H9 (cell line): Measurements from ENCODE around the gene AKAP17A. TPM values are rescaled to one million over a fixed set of nuclear protein-coding genes. Genes with fewer than 3 reads are reported as not detected.

ENCODE experiments used
- DNase-seq: peaks from one replicate; pipeline ENCODE4 v3.0.0-alpha.2; 2017
- H2AFZ ChIP-seq: one replicate; pipeline ENCODE4 v1.6.1; 2013; ENCODE audit warnings: mild to moderate bottlenecking, low read length, control low read depth, moderate library complexity
- H2AK5ac ChIP-seq: 2 replicates; pipeline ENCODE4 v1.6.1; 2013; ENCODE audit warnings: low read length, control low read depth, mixed read lengths; ENCODE audit not compliant: insufficient read length
- H2BK120ac ChIP-seq: one replicate; pipeline ENCODE4 v1.6.1; 2013; ENCODE audit warnings: low read depth, mild to moderate bottlenecking, low read length, control low read depth, inconsistent platforms; ENCODE audit not compliant: poor library complexity, severe bottlenecking
- H2BK12ac ChIP-seq: 2 replicates; pipeline ENCODE4 v1.6.1; 2013; ENCODE audit warnings: low read length, control low read depth, mixed read lengths, low read depth; ENCODE audit not compliant: insufficient read length
- H2BK15ac ChIP-seq: 2 replicates; pipeline ENCODE4 v1.6.1; 2013; ENCODE audit warnings: low read depth, low read length, control low read depth
- H2BK20ac ChIP-seq: one replicate; pipeline ENCODE4 v1.6.1; 2013; ENCODE audit warnings: low read depth, mild to moderate bottlenecking, low read length, control low read depth, inconsistent platforms; ENCODE audit not compliant: poor library complexity, severe bottlenecking
- H2BK5ac ChIP-seq: 2 replicates; pipeline ENCODE4 v1.6.1; 2013; ENCODE audit warnings: low read length, control low read depth, mixed read lengths; ENCODE audit not compliant: insufficient read length
- H3K14ac ChIP-seq: 2 replicates; pipeline ENCODE4 v1.6.1; 2013; ENCODE audit warnings: low read length, control low read depth; ENCODE audit not compliant: insufficient read depth
- H3K18ac ChIP-seq: 2 replicates; pipeline ENCODE4 v1.6.1; 2013; ENCODE audit warnings: low read depth, mild to moderate bottlenecking, mixed read lengths, low read length, control low read depth; ENCODE audit not compliant: insufficient read length
- H3K23ac ChIP-seq: 2 replicates; pipeline ENCODE4 v1.6.1; 2013; ENCODE audit warnings: low read length, control low read depth, mixed read lengths, low read depth; ENCODE audit not compliant: insufficient read length
- H3K23me2 ChIP-seq: 2 replicates; pipeline ENCODE4 v1.6.1; 2013; ENCODE audit warnings: low read depth, mild to moderate bottlenecking, mixed read lengths, low read length, control low read depth; ENCODE audit not compliant: insufficient read length, poor library complexity, severe bottlenecking
- H3K27ac ChIP-seq: 2 replicates; pipeline ENCODE4 v1.5.1; 2013; ENCODE audit warnings: low read length, control low read depth, mixed read lengths, low read depth; ENCODE audit not compliant: insufficient read length
- H3K27me3 ChIP-seq: 2 replicates; pipeline ENCODE4 v1.6.1; 2013; ENCODE audit warnings: low read length, control low read depth, inconsistent platforms; ENCODE audit not compliant: insufficient read depth
- H3K4ac ChIP-seq: 2 replicates; pipeline ENCODE4 v1.6.1; 2013; ENCODE audit warnings: low read depth, mild to moderate bottlenecking, control low read depth, inconsistent platforms, low read length, moderate library complexity
- H3K4me1 ChIP-seq: 2 replicates; pipeline ENCODE4 v1.6.1; 2013; ENCODE audit warnings: low read length, control low read depth, inconsistent platforms; ENCODE audit not compliant: insufficient read depth
- H3K4me2 ChIP-seq: 2 replicates; pipeline ENCODE4 v1.6.1; 2013; ENCODE audit warnings: low read length, control low read depth, mixed read lengths; ENCODE audit not compliant: insufficient read length, insufficient read depth
- H3K56ac ChIP-seq: 2 replicates; pipeline ENCODE4 v1.6.1; 2013; ENCODE audit warnings: low read depth, mild to moderate bottlenecking, mixed read lengths, low read length, control low read depth; ENCODE audit not compliant: insufficient read length
- H3K79me1 ChIP-seq: 2 replicates; pipeline ENCODE4 v1.6.1; 2013; ENCODE audit warnings: low read depth, mild to moderate bottlenecking, moderate library complexity, low read length, control low read depth, inconsistent platforms; ENCODE audit not compliant: insufficient read depth, poor library complexity, severe bottlenecking
- H3K79me2 ChIP-seq: 2 replicates; pipeline ENCODE4 v1.6.1; 2013; ENCODE audit warnings: low read length, control low read depth, inconsistent platforms; ENCODE audit not compliant: insufficient read depth
- H3K9ac ChIP-seq: 2 replicates; pipeline ENCODE4 v1.6.1; 2013; ENCODE audit warnings: low read length, control low read depth, mixed read lengths; ENCODE audit not compliant: insufficient read length; ENCODE audit errors: extremely low read depth
- H3K9me3 ChIP-seq: one replicate; pipeline ENCODE4 v1.6.1; 2013; ENCODE audit warnings: low read depth, low read length, inconsistent platforms; ENCODE audit not compliant: control insufficient read depth
- H3T11ph ChIP-seq: one replicate; pipeline ENCODE4 v1.6.1; 2013; ENCODE audit warnings: mild to moderate bottlenecking, low read length, control low read depth, inconsistent platforms
- H4K20me1 ChIP-seq: one replicate; pipeline ENCODE4 v1.6.1; 2013; ENCODE audit not compliant: control insufficient read depth, insufficient read length, insufficient read depth
- H4K5ac ChIP-seq: 2 replicates; pipeline ENCODE4 v1.6.1; 2013; ENCODE audit warnings: low read depth, mild to moderate bottlenecking, mixed read lengths, low read length, control low read depth; ENCODE audit not compliant: insufficient read length
- H4K8ac ChIP-seq: replicated peaks from 2 replicates; pipeline ENCODE4 v1.6.1; 2013; ENCODE audit warnings: low read length, control low read depth, mixed read lengths, low read depth; ENCODE audit not compliant: insufficient read length
- H4K91ac ChIP-seq: 2 replicates; pipeline ENCODE4 v1.6.1; 2013; ENCODE audit warnings: low read depth, mild to moderate bottlenecking, moderate library complexity, mixed read lengths, low read length, control low read depth; ENCODE audit not compliant: insufficient read length
- H3K27ac Mint-ChIP-seq, 3 experiments: 2 replicates in 2 of 3; 3 replicates in 1 of 3; pipeline ENCODE4 v1.8.0; 2020 to 2021; ENCODE audit warnings: mixed read lengths in 3 of 3, mild to moderate bottlenecking in 1 of 3, moderate library complexity in 1 of 3
- H3K27me3 Mint-ChIP-seq: 2 replicates; pipeline ENCODE4 v1.8.0; 2021; ENCODE audit warnings: low read depth, mild to moderate bottlenecking, moderate library complexity, mixed read lengths
- H3K36me3 Mint-ChIP-seq, 3 experiments: 2 replicates in 2 of 3; 3 replicates in 1 of 3; pipeline ENCODE4 v1.8.0; 2020 to 2021; ENCODE audit warnings: low read depth in 3 of 3, mixed read lengths in 3 of 3; ENCODE audit not compliant: insufficient read depth in 1 of 3
- H3K4me1 Mint-ChIP-seq, 2 experiments: 2 replicates each; pipeline ENCODE4 v1.8.0; 2020; ENCODE audit warnings: mixed read lengths in 2 of 2
- H3K4me3 Mint-ChIP-seq, 2 experiments: 2 replicates in 1 of 2; 3 replicates in 1 of 2; pipeline ENCODE4 v1.8.0; 2020 to 2021; ENCODE audit warnings: mild to moderate bottlenecking in 2 of 2, mixed read lengths in 2 of 2, moderate library complexity in 1 of 2
- H3K9me3 Mint-ChIP-seq, 2 experiments: 2 replicates in 1 of 2; 3 replicates in 1 of 2; pipeline ENCODE4 v1.8.0; 2020; ENCODE audit warnings: mild to moderate bottlenecking in 2 of 2, mixed read lengths in 2 of 2, moderate library complexity in 1 of 2
- CTCF ChIP-seq: fragments of 200-600 bp; sonication (generic); conservative IDR thresholded peaks from 3 replicates; pipeline ENCODE4 v1.8.0; 2021; ENCODE audit warnings: antibody characterized with exemption, mild to moderate bottlenecking
- WGBS: extraction: QIAGEN DNeasy Blood & Tissue Kit; methylation state at CpG from one replicate; pipeline ENCODE4 v1.1.7; 2013; ENCODE audit warnings: missing lambda C conversion rate, low lambda C conversion rate, mixed read lengths; ENCODE audit not compliant: insufficient read length; ENCODE audit errors: extremely low coverage; 5-methylcytosine and 5-hydroxymethylcytosine counted together
- total RNA-seq: library from RNA; stranded (reverse); gene quantifications from 2 replicates; pipeline ENCODE4 v1.2.1, GENCODE V29; 2021

Gene AKAP17A
- total RNA-seq, 1 experiment from 2014 or later: 39.7 TPM

- no peaks in the 10 kb centered on the region for H4K20me1 ChIP-seq
- H3K9ac ChIP-seq: no peak within 1 kb of the TSS
- H3K27me3 ChIP-seq: no peaks in the 10 kb centered on the region
- H3K36me3 Mint-ChIP-seq: no peaks in the 10 kb centered on the region
- H3K14ac ChIP-seq: peak within 1 kb of the TSS; percentile 69; the same call in 1 of the 2 replicates
- H4K8ac ChIP-seq: no peak within 1 kb of the TSS
- TF ChIP-seq CTCF: no peak; the same call in 2 of the 3 replicates
- H3K4me1 ChIP-seq: no peaks in the 10 kb centered on the region; the same call in 1 of the 2 replicates
- no peak within 1 kb of the TSS for H2BK20ac ChIP-seq
- no peaks in the 10 kb centered on the region; a peak in 1 of 5 replicates for H3K9me3 Mint-ChIP-seq
- H3K79me2 ChIP-seq: no peaks in the 10 kb centered on the region
- peak within 1 kb of the TSS; percentile 47 for H3K18ac ChIP-seq
- peak; percentile 55 for DNase-seq
- H2BK5ac ChIP-seq: no peak within 1 kb of the TSS
- peaks cover 15 to 16% of the 10 kb centered on the region in 2 experiments for H3K4me1 Mint-ChIP-seq
- no peaks in the 10 kb centered on the region for H3K79me1 ChIP-seq
- H2AK5ac ChIP-seq: no peak within 1 kb of the TSS
- H3K27me3 Mint-ChIP-seq: peaks cover 4% of the 10 kb centered on the region
- H3K27ac Mint-ChIP-seq: peak within 1 kb of the TSS; percentile 23 to 78 (median 50); a peak in 5 of 7 replicates
- no peak within 1 kb of the TSS for H3K23ac ChIP-seq
- H2BK120ac ChIP-seq: no peak within 1 kb of the TSS
- no peaks in the 10 kb centered on the region for H3K23me2 ChIP-seq
- no peak within 1 kb of the TSS for H4K5ac ChIP-seq
- no peak within 1 kb of the TSS for H4K91ac ChIP-seq
- no peak within 1 kb of the TSS for H3K4ac ChIP-seq
- no peak within 1 kb of the TSS for H2AFZ ChIP-seq
- H3K27ac ChIP-seq: no peak within 1 kb of the TSS
- no peak within 1 kb of the TSS for H3K4me3 Mint-ChIP-seq
- no CpG with 5 or more reads among the region's 17 CpGs for WGBS
- no peak within 1 kb of the TSS for H2BK15ac ChIP-seq
- H3K56ac ChIP-seq: no peak within 1 kb of the TSS
- no peak within 1 kb of the TSS for H3K4me2 ChIP-seq
- H2BK12ac ChIP-seq: no peak within 1 kb of the TSS
- no peaks in the 10 kb centered on the region for H3K9me3 ChIP-seq
- no peak within 1 kb of the TSS for H3T11ph ChIP-seq
Observed at GRCh38 chrX:1614927-1615326, 23.5 kb downstream of the AKAP17A start, which contains the start of gene ASMT. TSS of gene ASMT (plus strand) at chrX:1615059. CDS start at chrX:1615200, 141 bp downstream.
